CD4-positive, alpha-beta T cell (primary cell): Measurements from ENCODE around the gene MAMDC4. TPM values are rescaled to one million over a fixed set of nuclear protein-coding genes. Genes with fewer than 3 reads are reported as not detected.

Source experiments
- ATAC-seq: fragments of 200-7000 bp; cut with Tn5 transposase; one replicate; pipeline ENCODE4 v1.10.0; 2022; ENCODE audit warnings: mild to moderate bottlenecking; ENCODE audit not compliant: poor library complexity
- CTCF ChIA-PET: fragments of 350-600 bp; sonication (Branson Sonifier 250); formaldehyde crosslinking; loops from one replicate; lab custom pipeline; 2021; ENCODE audit warnings: antibody characterized with exemption, inconsistent platforms; lab: Charles Lee
- POLR2A ChIA-PET: fragments of 350-600 bp; sonication (Branson Sonifier 250); formaldehyde crosslinking; loops from one replicate; lab custom pipeline; 2021; ENCODE audit warnings: antibody characterized with exemption, inconsistent platforms; lab: Charles Lee
- DNase-seq, 14 experiments: peaks; one replicate each; pipeline ENCODE4 v3.0.0-alpha.2; 2013 to 2020; ENCODE audit warnings: mixed read lengths in 2 of 14
- H3K27ac ChIP-seq, 2 donors: one replicate each; pipeline versions ENCODE4 v1.5.1 to v1.7.0; 2013; ENCODE audit warnings: low read length in 2 of 2, low read depth in 1 of 2, mild to moderate bottlenecking in 1 of 2
- H3K27me3 ChIP-seq, 2 experiments: 1 replicate in 1 of 2; 2 replicates in 1 of 2; pipeline versions ENCODE4 v1.6.1 to v1.7.0; 2013; ENCODE audit warnings: low read length in 2 of 2, control low read depth in 1 of 2, mild to moderate bottlenecking in 1 of 2, moderate library complexity in 1 of 2; ENCODE audit not compliant: insufficient read depth in 2 of 2, control insufficient read depth in 1 of 2
- H3K36me3 ChIP-seq: one replicate; pipeline ENCODE4 v1.6.1; 2013; ENCODE audit warnings: low read length, control low read depth; ENCODE audit not compliant: insufficient read depth
- H3K4me1 ChIP-seq: one replicate; pipeline ENCODE4 v1.6.1; 2013; ENCODE audit warnings: low read length, control low read depth; ENCODE audit not compliant: insufficient read depth
- H3K4me3 ChIP-seq: one replicate; pipeline ENCODE4 v1.5.1; 2013; ENCODE audit warnings: mild to moderate bottlenecking, low read length, moderate library complexity
- H3K9me3 ChIP-seq, 2 experiments: 1 replicate in 1 of 2; 2 replicates in 1 of 2; pipeline versions ENCODE4 v1.6.1 to v1.7.0; 2013; ENCODE audit warnings: low read length in 2 of 2, mild to moderate bottlenecking in 2 of 2, control low read depth in 1 of 2, moderate library complexity in 1 of 2; ENCODE audit not compliant: control insufficient read depth in 1 of 2, insufficient read depth in 1 of 2
- H3K27ac Mint-ChIP-seq: one replicate; pipeline ENCODE4 v1.8.0; 2020; ENCODE audit warnings: mixed read lengths
- H3K27me3 Mint-ChIP-seq: one replicate; pipeline ENCODE4 v1.8.0; 2021; ENCODE audit warnings: mixed read lengths
- H3K36me3 Mint-ChIP-seq: one replicate; pipeline ENCODE4 v1.8.0; 2021; ENCODE audit warnings: low read depth, mixed read lengths
- H3K4me1 Mint-ChIP-seq: one replicate; pipeline ENCODE4 v1.8.0; 2021; ENCODE audit warnings: low read depth, mixed read lengths
- H3K4me3 Mint-ChIP-seq: one replicate; pipeline ENCODE4 v1.8.0; 2020; ENCODE audit warnings: mild to moderate bottlenecking, mixed read lengths
- H3K9me3 Mint-ChIP-seq: one replicate; pipeline ENCODE4 v1.8.0; 2020; ENCODE audit warnings: mixed read lengths
- intact Hi-C, 2 experiments: fragments of 100-400 bp; cut with DNase I in 1 of 2; cut with micrococcal nuclease in 1 of 2; formaldehyde crosslinking; loops; one replicate each; pipeline versions ENCODE4 v1.15.1 to v1.9.0; 2023 to 2025; cut with DNase I, micrococcal nuclease
- total RNA-seq, 174 experiments: library from RNA in 2 of 174; stranded (reverse) in 2 of 174; gene quantifications; one replicate each; pipeline ENCODE4 v1.2.3 and lab custom pipeline; 2021 to 2026
- TF ChIP-seq, protein P1 (sequence below): fragments of 200-600 bp; IDR thresholded peaks from one replicate; pipeline ENCODE4 v1.8.0; 2022; ENCODE audit warnings: antibody characterized with exemption, mild to moderate bottlenecking

The MAMDC4 gene
- total RNA-seq, 2 experiments from 2014 or later, result 2.2 to 3.4 TPM

GRCh38 chr9:136804509-136805206 lies 47.5 kb upstream of the MAMDC4 start:
- peaks cover 0 to 3% of the 10 kb centered on the region in 2 experiments for H3K27me3 ChIP-seq
- H3K4me1 ChIP-seq, result peaks cover 45% of the 10 kb centered on the region
- Mint-ChIP-seq H3K36me3 (peaks cover 5% of the 10 kb centered on the region), H3K9me3 (no peaks in the 10 kb centered on the region), H3K4me1 (peaks cover 47% of the 10 kb centered on the region), H3K27me3 (no peaks in the 10 kb centered on the region), H3K4me3 (peak overlapping the region; percentile 68), H3K27ac (peak overlapping the region; percentile 76)
- no peaks in the 10 kb centered on the region for H3K36me3 ChIP-seq
- ChIA-PET POLR2A (no interaction called here), CTCF (no interaction called here)
- peak in 1 of 14 experiments; percentile 22 for DNase-seq
- TF ChIP-seq, protein P1, sequence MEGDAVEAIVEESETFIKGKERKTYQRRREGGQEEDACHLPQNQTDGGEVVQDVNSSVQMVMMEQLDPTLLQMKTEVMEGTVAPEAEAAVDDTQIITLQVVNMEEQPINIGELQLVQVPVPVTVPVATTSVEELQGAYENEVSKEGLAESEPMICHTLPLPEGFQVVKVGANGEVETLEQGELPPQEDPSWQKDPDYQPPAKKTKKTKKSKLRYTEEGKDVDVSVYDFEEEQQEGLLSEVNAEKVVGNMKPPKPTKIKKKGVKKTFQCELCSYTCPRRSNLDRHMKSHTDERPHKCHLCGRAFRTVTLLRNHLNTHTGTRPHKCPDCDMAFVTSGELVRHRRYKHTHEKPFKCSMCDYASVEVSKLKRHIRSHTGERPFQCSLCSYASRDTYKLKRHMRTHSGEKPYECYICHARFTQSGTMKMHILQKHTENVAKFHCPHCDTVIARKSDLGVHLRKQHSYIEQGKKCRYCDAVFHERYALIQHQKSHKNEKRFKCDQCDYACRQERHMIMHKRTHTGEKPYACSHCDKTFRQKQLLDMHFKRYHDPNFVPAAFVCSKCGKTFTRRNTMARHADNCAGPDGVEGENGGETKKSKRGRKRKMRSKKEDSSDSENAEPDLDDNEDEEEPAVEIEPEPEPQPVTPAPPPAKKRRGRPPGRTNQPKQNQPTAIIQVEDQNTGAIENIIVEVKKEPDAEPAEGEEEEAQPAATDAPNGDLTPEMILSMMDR, result no peak
- no peak for ATAC-seq
- H3K27ac ChIP-seq, result no peak overlapping the region
- no peaks in the 10 kb centered on the region for H3K9me3 ChIP-seq
- intact Hi-C loops, result loop anchor here (5.0 to 10.0 kb wide), 4 partner anchors 43 to 400 kb away; partner anchors contain the start of genes PHPT1 (in 1 of the 2), SNAPC4 (in 1 of the 2) and TRAF2 (in 1 of the 2)
- no peak overlapping the region for H3K4me3 ChIP-seq

- peaks cover 47% of the 10 kb centered on the region for H3K4me1 Mint-ChIP-seq
- H3K27ac Mint-ChIP-seq, result peak overlapping the region; percentile 35
- POLR2A ChIA-PET, result no interaction called here
Measured at GRCh38 chr9:136805207-136805740, 46.9 kb upstream of the MAMDC4 start.

DNA sequence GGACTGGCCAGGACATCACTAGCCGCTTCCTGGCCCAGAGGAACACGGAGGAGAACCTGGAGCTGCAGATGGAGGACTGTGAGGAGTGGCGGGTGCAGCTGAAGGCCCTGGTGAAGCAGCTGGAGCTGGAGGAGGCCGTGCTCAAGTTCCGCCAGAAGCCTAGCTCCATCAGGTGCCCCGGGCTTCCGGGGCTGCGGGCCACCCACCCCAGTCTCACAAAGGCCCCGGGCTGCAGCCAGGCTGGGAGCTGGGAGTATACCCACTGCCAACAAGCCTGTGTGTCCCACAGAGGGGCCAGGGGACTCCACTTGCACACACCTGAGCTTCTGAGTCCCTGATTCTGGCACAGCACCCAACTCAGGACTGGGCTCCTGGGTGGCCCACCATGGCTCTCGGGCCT lies 46.1 kb upstream of the MAMDC4 start:
- peaks cover 0 to 3% of the 10 kb centered on the region in 2 experiments for H3K27me3 ChIP-seq
- H3K36me3 Mint-ChIP-seq, result peaks cover 14% of the 10 kb centered on the region
- H3K9me3 Mint-ChIP-seq, result no peaks in the 10 kb centered on the region
- TF ChIP-seq, protein P1, result no peak
- H3K27me3 Mint-ChIP-seq, result no peaks in the 10 kb centered on the region
- no peak overlapping the region for H3K27ac ChIP-seq
- peaks cover 45% of the 10 kb centered on the region for H3K4me1 ChIP-seq
- peak overlapping the region; percentile 90 for H3K4me3 Mint-ChIP-seq
- peaks cover 44% of the 10 kb centered on the region for H3K4me1 Mint-ChIP-seq
- ChIA-PET POLR2A (interaction anchor here (1.4 to 3.9 kb wide), 3 partner anchors 14 to 223 kb away, joined by 4 to 30 read pairs (median 5); partner anchors contain the start of gene TMEM141), CTCF (interaction anchor here (1.2 to 3.8 kb wide), 2 partner anchors 36 to 229 kb away, joined by 3 to 18 read pairs; partner anchors contain the start of gene AJM1)
- ATAC-seq (no peak), DNase-seq (peak in 1 of 14 experiments; percentile 28)
- no peaks in the 10 kb centered on the region for H3K9me3 ChIP-seq
- H3K27ac Mint-ChIP-seq, result peak overlapping the region; percentile 35
- intact Hi-C loops, result loop anchor here (5.0 to 10.0 kb wide), 4 partner anchors 41 to 401 kb away; partner anchors contain the start of genes PHPT1 (in 1 of the 2), SNAPC4 (in 1 of the 2) and TRAF2 (in 1 of the 2)
- H3K36me3 ChIP-seq, result peaks cover 10% of the 10 kb centered on the region
- no peak overlapping the region for H3K4me3 ChIP-seq

More at GRCh38 chr9:136805207-136805740, 46.9 kb upstream of the MAMDC4 start:
- H3K9me3 Mint-ChIP-seq, result no peaks in the 10 kb centered on the region
- no peaks in the 10 kb centered on the region for H3K27me3 Mint-ChIP-seq
- no peak overlapping the region for H3K27ac ChIP-seq
- DNase-seq (peak in 1 of 14 experiments; percentile 18), ATAC-seq (no peak)
- no peaks in the 10 kb centered on the region for H3K9me3 ChIP-seq
- CTCF ChIA-PET, result no interaction called here
- H3K4me1 ChIP-seq, result peaks cover 46% of the 10 kb centered on the region
- peaks cover 0 to 3% of the 10 kb centered on the region in 2 experiments for H3K27me3 ChIP-seq
- peaks cover 11% of the 10 kb centered on the region for H3K36me3 Mint-ChIP-seq
- H3K4me3 ChIP-seq, result no peak overlapping the region
- H3K4me3 Mint-ChIP-seq, result peak overlapping the region; percentile 81
- TF ChIP-seq, protein P1, result no peak
- intact Hi-C loops, result loop anchor here (5.0 to 10.0 kb wide), 4 partner anchors 42 to 400 kb away; partner anchors contain the start of genes PHPT1 (in 1 of the 2), SNAPC4 (in 1 of the 2) and TRAF2 (in 1 of the 2)
- H3K36me3 ChIP-seq, result peaks cover 5% of the 10 kb centered on the region
